SIG-M5 treated with dmso at 0.1 percent for 504 hours (cell line): ENCODE measurements around the gene RBM47.
"Not testable (repeated sequence)": the region's sequence is repeated elsewhere in the genome, so short reads cannot be mapped to it uniquely, and the experiment has no call there.

Source experiments
- DNase-seq: peaks from one replicate; lab custom pipeline; 2025; ENCODE audit not compliant: unreplicated experiment; lab: John Stamatoyannopoulos, UW

Gene RBM47

GRCh38 chr4:40455340-40455902 is 174.2 kb downstream of the RBM47 start:
- no peak for DNase-seq

GRCh38 chr4:40454816-40455215 is 174.8 kb downstream of the RBM47 start:
- DNase-seq: peak; percentile 20

GRCh38 chr4:40453912-40454311 is 175.8 kb downstream of the RBM47 start:
- no peak for DNase-seq

- DNase-seq: no peak
Observed at GRCh38 chr4:40448875-40449274, 180.8 kb downstream of the RBM47 start.

- no peak for DNase-seq
Observed at GRCh38 chr4:40446839-40447238, 182.8 kb downstream of the RBM47 start.

GRCh38 chr4:40446261-40446750 is 183.4 kb downstream of the RBM47 start:
- not testable (repeated sequence) for DNase-seq

GRCh38 chr4:40445671-40446070 is 184.0 kb downstream of the RBM47 start:
- no peak for DNase-seq

- DNase-seq: no peak
Observed at GRCh38 chr4:40441430-40441829, 188.2 kb downstream of the RBM47 start.

GRCh38 chr4:40439519-40439918 is 190.1 kb downstream of the RBM47 start:
- DNase-seq: no peak

GRCh38 chr4:40438384-40439026 is 191.2 kb downstream of the RBM47 start:
- DNase-seq: no peak

- no peak for DNase-seq
Observed at GRCh38 chr4:40437741-40438383, 191.8 kb downstream of the RBM47 start.

GRCh38 chr4:40435306-40435705 is 194.4 kb downstream of the RBM47 start:
- not testable (repeated sequence) for DNase-seq

- DNase-seq: no peak
Observed at GRCh38 chr4:40434126-40434687, 195.5 kb downstream of the RBM47 start.

GRCh38 chr4:40432504-40432903 is 197.2 kb downstream of the RBM47 start:
- DNase-seq: no peak

GRCh38 chr4:40427871-40428270 is 201.8 kb downstream of the RBM47 start:
- DNase-seq: not testable (repeated sequence)

- peak; percentile 63 for DNase-seq
Observed at GRCh38 chr4:40427128-40427527, 202.5 kb downstream of the RBM47 start.

- DNase-seq: no peak
Observed at GRCh38 chr4:40425799-40426574, 203.7 kb downstream of the RBM47 start.

- DNase-seq: no peak
Observed at GRCh38 chr4:40423735-40424134, 205.9 kb downstream of the RBM47 start.

GRCh38 chr4:40421839-40422708 is 207.6 kb downstream of the RBM47 start:
- no peak for DNase-seq

GRCh38 chr4:40419231-40419912 is 210.3 kb downstream of the RBM47 start:
- DNase-seq: no peak
